RKO (cell line): Measurements from ENCODE around the gene SLC17A7.
A peak's percentile ranks its signal among the peaks of the same experiment; 100 is the strongest.

Experiments used
- DNase-seq: peaks from one replicate; pipeline ENCODE4 v3.0.0-alpha.2; 2016; ENCODE audit warnings: low spot score

SLC17A7 gene

GRCh38 chr19:49443366-49444099, 2.2 kb upstream of the SLC17A7 start:
- DNase-seq, result peak; percentile 96

GRCh38 chr19:49442771-49443365, 1.5 kb upstream of the SLC17A7 start:
- peak; percentile 91 for DNase-seq

DNA sequence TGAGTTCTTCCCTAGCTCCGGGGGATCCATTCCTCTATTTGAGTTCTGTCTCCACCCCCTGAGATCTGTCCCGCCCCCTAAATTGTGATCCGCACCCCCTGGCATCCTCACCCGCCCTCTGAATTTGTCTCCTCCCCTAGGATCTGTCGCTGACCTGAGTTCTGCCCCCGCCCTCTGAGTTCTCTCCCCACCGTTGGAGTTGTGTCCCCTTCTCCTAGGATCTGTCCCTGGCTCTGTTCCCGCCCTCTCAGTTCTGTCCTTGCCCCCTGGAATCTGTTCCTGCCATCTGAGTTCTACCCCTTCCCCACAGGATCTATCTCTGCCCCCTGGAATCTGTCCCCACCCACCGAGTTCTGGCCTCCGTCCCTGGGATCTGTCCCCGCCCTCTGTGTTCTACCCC, 1.0 kb upstream of the SLC17A7 start:
- no peak for DNase-seq

DNA sequence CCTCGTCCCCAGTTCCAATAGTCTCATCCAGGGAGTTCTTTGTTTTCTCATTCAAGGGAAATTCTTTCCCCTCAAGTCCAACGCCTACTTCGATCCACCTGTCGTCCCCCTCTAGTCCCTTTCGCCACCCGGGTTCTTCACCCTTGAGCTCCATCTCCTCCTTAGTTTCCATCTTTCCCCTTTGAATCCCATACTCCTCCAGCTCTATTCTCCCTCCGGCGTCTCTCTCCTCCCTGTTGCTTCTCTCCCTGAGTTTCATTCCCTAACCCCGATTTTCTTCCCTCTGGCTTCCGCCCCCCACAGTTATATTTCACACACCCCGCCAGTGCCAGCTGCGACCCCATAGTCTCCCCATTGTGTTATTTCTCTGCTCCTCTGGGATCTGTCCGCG, 628 bp upstream of the SLC17A7 start:
- no peak for DNase-seq

GRCh38 chr19:49440439-49441209, 703 bp downstream of the SLC17A7 start:
- DNase-seq, result no peak

DNA sequence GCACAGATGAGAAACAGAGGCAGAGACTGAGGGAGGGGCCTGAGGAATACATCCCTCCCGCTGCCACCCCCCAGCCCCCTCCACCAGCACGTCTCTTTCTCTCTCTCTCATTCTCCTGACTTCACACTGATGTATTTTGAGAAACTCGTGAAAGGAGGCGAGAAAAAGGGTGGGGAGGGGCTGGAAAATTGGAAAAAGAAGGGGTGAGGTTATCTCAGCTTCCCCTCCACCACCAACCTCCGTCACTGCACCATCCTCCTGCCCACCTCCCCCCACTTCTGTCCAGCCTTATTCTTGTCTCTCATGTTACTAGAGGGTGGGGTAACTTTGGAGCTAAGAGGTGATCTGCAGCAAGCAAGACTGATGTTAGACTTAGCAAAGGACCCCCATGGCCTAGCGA, 1.5 kb downstream of the SLC17A7 start:
- no peak for DNase-seq

GRCh38 chr19:49438261-49438660, 3.1 kb downstream of the SLC17A7 start:
- DNase-seq, result no peak

- no peak for DNase-seq
Observed at GRCh38 chr19:49437231-49437630, 4.1 kb downstream of the SLC17A7 start.

DNA sequence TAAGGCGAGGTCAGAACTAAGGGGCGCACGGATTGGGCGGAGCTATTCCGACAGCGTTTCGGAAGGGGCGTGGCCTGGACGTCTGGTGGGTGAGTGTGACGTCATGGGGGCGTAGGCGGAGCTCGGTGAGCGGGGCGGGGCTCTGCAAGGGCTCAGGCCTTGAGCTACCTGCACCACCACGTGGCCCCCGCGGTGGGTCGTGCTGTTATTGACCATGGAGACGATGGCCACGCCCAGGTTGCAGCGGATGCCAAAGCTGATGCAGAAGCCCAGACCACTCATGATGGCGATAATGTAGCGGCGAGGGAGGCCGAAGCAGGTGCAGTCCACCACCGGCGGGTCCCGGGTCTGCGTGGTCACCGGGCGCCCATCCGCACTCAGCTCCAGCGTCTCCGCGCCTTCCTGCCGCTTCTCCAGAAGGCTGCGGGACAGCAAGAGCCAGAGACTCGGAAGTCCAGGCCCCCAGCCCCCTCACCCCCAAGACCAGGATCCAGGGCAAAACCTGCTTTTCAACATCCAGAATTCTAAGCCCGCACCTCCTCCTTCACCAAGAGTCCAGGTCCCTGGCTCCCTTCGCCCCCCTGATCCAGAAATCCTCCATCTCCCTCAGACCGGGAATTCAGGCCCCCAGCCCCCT, 4.8 kb downstream of the SLC17A7 start:
- DNase-seq, result no peak

DNA sequence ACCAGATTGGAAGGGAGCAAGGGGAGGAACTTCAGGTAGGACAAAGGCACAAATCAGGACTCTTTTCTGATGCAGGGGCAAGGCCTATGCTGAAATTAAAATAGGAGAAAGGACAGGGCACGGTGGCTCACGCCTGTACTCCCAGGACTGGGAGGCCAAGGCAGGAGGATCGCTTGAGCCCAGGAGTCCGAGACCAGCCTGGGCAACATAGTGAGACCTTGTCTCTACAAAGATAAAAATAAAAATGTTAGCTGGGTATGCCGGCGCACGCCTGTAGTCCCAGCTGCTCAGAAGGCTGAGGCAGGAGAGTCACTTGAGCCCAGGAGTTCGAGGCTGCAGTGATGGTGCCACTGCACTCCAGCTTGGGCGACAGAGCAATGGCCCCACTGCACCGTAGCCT, 5.7 kb downstream of the SLC17A7 start:
- DNase-seq, result no peak

DNA sequence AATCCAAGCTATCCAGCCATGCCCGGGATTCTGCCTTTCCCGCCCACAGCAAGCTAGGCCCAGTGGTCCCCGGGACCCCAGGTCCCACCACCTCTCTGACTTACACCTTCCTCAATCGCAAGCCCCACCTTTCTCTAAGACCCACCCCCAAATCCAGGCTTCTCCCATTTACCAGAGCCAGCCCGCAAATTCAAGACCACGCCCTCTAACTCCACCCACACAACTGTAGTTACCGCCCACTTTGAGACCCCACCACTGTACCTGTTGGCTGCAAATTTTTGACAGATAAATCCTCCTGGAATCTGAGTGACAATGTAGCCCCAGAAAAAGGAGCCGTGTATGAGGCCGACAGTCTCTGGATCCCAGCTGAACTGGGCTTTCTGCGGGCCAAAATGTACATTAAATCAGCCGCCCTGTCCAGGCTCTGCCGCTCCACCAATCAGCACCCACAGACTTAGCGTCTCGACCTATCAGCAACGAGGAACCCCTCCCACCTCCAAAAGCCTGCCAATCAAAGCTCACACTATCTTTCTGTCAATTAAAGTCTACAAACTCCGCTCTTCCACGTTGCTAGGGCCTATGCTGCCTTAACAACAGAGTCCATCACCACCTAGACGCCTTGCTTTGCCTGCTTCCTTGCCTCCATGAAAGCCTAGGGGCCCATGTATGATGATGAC, 6.3 kb downstream of the SLC17A7 start:
- DNase-seq, result no peak

DNA sequence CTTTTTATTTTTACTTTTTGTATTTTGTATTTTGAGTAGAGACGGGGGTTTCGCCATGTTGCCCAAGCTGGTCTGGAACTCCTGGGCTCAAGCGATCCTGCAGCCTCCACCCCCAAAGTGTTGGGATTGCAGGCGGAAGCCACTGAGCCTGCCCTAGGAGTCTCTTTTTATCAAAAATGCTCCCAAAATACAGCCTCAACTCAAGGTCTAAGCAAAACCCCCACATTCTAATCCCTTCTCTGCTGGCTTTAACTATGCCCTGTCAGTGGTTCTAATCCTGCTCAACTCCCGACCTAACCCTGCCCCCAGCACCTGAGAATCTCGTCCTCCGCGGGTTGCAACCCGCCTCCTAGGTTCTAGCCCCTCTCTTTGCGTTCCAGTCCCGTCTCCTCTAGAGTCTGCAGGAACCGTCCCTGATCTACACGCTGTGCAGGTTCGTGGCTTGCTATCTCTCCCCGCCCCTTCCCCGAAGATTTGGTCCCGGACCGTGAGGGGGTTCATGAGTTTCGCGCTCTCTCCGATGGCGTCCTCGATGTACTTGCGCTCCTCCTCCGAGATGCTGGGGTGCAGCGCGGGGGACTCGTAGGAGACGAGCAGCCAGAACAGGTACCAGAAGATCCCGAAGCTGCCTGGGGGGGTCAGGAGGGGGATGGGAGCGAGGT, 8.0 kb downstream of the SLC17A7 start:
- DNase-seq, result no peak

DNA sequence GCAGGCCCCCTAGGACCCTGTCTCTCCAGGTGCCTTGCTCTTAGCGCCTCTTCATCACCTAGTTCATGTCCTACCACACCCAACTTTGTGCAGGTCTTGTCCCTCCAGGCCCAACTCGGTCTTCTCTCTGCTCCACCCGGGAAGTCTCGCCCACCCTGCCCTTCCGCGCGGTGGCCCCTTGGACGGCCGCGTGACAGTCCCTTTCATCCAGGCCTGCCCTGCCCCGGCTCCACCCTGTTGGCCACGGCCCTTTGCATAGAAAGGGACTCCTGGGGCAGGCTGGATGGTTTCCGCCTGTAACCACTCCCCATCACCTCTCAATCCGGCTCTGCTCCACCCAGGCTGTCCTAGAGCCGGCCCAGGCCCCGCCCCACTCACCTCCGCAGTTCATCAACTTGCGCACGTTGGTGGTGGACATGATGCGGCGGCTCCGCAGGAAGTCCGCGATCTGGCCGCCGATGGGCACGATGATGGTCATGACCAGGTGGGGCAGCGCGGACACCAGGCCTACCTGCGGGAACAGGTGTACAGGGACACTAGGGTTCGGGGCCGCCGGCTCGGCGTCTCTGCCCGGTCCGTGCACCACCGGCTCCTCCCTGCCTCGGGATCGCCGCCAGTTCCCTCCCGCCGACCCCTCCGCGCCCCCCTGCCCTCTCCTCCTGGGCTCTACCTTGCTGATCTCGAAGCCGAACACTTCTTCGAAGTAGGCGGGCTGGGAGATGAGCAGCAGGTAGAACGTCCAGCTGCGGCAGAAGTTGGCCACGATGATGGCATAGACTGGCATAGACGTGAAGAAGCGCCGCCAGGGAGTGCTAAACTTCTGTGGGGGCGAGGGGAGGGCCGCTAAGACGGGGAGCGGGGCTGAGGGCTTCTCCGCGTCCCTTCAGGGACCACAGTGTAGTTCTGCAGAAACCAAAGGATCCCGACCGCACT, 8.9 kb downstream of the SLC17A7 start:
- no peak for DNase-seq

DNA sequence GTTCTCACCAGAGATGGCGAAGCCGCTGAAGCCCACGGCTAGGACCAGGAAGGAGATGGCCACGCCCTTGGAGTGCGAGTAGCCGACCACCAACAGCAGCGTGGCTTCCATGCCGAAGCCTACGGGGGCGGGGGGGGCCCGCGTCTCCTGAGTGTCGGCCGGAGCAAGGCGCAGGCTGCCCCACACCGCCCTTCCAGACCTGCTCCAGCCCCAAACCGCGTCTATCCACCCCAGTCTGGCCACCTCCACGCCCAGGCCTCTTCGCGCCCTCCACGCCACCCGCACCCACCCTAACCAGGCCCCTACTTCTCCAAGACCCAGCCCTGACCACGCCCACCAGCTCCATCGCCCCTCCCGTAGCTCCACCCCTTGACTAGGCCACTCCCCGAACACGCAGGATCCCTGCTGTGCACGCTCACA, 10.0 kb downstream of the SLC17A7 start:
- DNase-seq, result no peak

- peak; percentile 56 for DNase-seq
Observed at GRCh38 chr19:49430678-49431329, 10.5 kb downstream of the SLC17A7 start.

GRCh38 chr19:49430172-49430677, 11.1 kb downstream of the SLC17A7 start:
- DNase-seq, result peak; percentile 15

- DNase-seq, result no peak
Observed at GRCh38 chr19:49428547-49429451, 12.5 kb downstream of the SLC17A7 start.

DNA sequence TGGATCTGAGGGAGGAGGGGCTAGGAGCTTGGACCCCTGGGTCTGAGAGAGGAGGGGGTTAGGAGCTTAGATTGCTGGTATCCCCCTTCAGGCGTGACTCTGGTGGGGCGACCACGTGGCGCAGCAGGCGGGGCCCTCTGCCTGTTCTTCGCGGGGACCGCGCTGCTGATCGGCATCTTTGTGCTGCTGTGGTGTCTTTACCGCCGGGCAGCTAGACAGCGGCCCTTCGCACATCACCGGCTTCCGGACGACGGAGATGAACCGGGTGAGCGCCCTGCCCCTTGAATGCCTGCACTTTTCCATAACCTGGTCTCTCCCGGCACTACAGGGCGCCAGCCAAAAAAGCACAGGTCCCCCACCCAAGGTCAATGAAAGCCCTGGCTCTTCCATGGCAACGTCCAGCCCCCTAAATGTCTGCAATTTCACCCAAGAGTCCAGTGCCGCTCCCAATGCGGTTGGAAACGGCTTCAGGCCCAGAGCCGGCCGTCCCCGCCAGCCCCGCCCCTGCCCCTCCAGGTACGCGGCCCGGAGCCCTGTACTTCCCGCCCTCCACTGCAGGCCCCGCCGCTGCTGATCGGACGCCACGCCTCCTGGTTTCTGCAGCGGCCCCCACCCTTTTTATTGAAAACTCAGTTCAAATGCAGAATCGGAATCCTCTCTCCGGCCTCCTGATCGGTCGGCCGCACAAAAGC, 13.3 kb downstream of the SLC17A7 start:
- no peak for DNase-seq
